Urinary bladder (tissue), 4 donors: ENCODE results near the gene P2RX3. TPM values are rescaled to one million over a fixed set of nuclear protein-coding genes. Genes with fewer than 3 reads are reported as not detected.

Experiments used
- DNase-seq: peaks from one replicate; pipeline ENCODE4 v3.0.0-alpha.2; 2015; ENCODE audit errors: extremely low spot score
- H3K27ac ChIP-seq: one replicate; pipeline ENCODE4 v1.5.1; 2013; ENCODE audit warnings: low read depth, mild to moderate bottlenecking, moderate library complexity
- H3K36me3 ChIP-seq: one replicate; pipeline ENCODE4 v1.6.1; 2013; ENCODE audit warnings: mild to moderate bottlenecking, moderate library complexity; ENCODE audit not compliant: insufficient read depth
- H3K4me1 ChIP-seq: one replicate; pipeline ENCODE4 v1.6.1; 2013; ENCODE audit warnings: mild to moderate bottlenecking, moderate library complexity; ENCODE audit not compliant: insufficient read depth
- H3K4me3 ChIP-seq: one replicate; pipeline ENCODE4 v1.5.1; 2013; ENCODE audit warnings: low read depth, low read length
- WGBS: extraction: QIAGEN DNeasy Blood & Tissue Kit; methylation state at CpG from one replicate; pipeline ENCODE4 v1.1.7; 2013; 5-methylcytosine and 5-hydroxymethylcytosine counted together
- polyA plus RNA-seq: library from polyadenylated mRNA; stranded (reverse); fragments of 200-250 nt; gene quantifications from one replicate; pipeline ENCODE4 v1.2.3, GENCODE V29; 2013
- total RNA-seq: library from RNA; depleted of rRNA; stranded (reverse); fragments of >200 nt; gene quantifications from one replicate; pipeline ENCODE4 v1.2.3, GENCODE V29; 2014
- donor health status: healthy with polysubstance abuse.
- donor health status: healthy.

The P2RX3 gene
- total and polyA plus RNA-seq, 2 donors = 0.34 to 1.5 TPM

DNA sequence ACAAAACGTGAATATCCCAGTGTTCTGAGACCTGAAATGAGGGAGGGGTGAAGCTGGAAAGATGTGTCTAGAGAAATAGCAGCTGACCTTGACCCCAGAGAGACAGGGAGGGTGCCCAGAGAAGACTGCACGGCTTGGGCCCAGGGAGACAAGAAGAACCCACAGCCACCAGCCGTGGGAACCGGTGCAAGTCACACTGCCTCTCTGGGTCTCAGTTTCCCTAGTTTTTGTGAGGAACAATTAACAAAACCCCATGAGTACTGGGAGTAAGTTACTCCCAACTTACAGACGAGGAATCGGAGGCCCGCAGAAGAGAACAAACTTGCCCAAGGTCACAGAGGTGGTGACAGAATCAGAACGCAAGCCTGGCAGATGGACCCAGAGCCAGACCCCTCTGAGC lies 32.6 kb upstream of the P2RX3 start:
- WGBS = 93% methylated on average over 8 of the region's 8 CpGs
- Histone ChIP-seq H3K4me1 (peaks cover 3% of the 10 kb centered on the region), H3K36me3 (peaks cover 5% of the 10 kb centered on the region), H3K27ac (no peak overlapping the region), H3K4me3 (no peak overlapping the region)
- DNase-seq = no peak

DNA sequence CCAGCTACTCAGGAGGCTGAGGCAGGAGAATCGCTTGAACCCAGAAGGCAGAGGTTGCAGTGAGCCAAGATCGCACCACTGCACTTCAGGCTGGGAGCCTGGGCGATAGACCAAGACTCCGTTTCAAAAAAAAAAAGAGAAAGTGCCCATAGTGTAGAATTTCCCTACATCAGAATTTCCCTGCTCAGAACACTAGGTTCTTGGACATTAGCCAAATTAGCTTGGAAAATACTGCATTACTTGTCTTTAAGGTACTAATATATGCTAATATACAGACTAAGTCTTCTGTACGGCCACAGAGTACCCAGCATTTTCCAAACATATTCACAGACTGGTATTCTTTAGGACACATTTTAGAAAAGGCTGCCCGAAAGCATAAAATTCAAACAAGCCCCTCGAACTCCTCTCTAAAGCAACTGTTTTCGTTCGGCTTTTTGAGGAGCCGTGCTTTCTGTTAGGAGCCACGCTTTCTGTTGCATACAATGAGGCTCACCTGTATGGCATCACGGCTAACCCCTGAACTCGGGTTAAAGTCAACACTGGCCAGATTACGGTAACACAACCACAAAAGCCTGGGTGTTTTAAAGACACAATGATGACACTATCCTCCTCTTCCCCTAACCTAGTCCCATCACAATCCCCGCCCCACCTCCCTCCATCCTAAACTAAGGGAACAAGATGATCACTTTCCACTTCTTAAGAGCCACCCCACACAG lies 31.8 kb upstream of the P2RX3 start:
- no peak overlapping the region for H3K27ac ChIP-seq
- peaks cover 5% of the 10 kb centered on the region for H3K36me3 ChIP-seq

DNA sequence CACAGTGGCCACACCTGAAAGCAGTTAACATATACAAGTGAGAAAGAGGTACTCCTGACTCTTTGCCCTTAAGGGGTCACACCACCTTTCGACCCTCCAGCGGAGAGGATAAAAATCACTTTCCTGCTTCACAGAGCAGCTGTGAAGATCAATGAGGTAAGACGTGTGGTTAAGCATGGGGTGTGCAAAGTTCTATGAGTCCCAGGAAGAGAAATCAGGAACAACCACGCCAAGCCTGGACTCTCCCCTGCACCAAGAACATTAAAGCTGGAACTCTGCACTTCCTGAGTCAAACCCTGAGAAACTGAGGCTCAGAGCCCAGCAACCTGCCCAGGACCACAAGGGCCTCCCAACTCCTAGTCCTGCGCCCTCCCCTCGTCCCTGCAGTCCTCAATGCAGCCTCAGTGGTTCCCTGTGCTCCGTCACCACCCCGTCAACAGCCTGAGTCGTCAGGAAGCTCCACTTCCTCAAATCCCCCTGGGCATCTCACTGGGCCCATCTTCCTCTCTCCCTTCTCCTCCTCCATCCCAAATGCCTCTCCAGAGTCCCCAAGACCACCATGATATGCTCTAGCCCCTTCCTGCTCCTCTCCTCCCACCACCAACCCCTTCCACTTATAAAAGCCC lies 31.1 kb upstream of the P2RX3 start:
- no peak for DNase-seq
- peaks cover 3% of the 10 kb centered on the region for H3K4me1 ChIP-seq
- no peak overlapping the region for H3K4me3 ChIP-seq
- H3K36me3 ChIP-seq = peaks cover 2% of the 10 kb centered on the region
- H3K27ac ChIP-seq = no peak overlapping the region
- WGBS = 70% methylated on average over 9 of the region's 9 CpGs

More for the DNA sequence above, 31.8 kb upstream of the P2RX3 start:
- no peak overlapping the region for H3K4me3 ChIP-seq
- H3K4me1 ChIP-seq = peaks cover 3% of the 10 kb centered on the region
- DNase-seq = no peak
- WGBS = 86% methylated on average over 15 of the region's 15 CpGs

DNA sequence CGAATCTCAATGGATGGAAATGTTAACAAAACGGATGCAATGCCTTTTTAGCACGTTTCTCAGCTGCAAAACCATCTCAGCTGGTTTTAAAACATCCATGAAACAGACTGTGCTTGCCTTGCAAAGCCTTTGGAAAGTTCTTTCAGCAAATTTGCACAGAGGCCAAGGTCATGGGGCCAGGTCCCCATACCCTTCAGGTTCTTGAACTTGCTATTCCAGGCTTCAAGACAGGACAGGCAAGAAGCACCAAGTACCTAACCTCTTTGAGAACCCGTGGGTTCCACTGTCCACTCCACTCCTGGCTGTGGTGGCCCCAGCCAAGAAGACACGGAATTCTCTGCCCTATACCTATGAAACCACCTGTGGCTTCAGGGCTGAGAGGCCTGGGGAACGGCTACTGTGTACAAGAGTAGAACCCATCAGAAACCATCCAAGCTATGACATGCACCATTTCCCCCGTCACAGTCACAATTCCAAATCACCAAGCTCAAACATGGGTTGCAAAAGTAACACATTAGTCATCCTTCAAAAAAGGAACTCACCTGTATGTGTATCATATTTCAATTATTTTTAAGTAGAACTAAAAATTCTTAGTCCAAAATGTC lies 30.4 kb upstream of the P2RX3 start:
- 73% methylated on average over 7 of the region's 7 CpGs for WGBS
- Histone ChIP-seq H3K36me3 (no peaks in the 10 kb centered on the region), H3K4me1 (peaks cover 3% of the 10 kb centered on the region), H3K4me3 (no peak overlapping the region), H3K27ac (no peak overlapping the region)
- no peak for DNase-seq

DNA sequence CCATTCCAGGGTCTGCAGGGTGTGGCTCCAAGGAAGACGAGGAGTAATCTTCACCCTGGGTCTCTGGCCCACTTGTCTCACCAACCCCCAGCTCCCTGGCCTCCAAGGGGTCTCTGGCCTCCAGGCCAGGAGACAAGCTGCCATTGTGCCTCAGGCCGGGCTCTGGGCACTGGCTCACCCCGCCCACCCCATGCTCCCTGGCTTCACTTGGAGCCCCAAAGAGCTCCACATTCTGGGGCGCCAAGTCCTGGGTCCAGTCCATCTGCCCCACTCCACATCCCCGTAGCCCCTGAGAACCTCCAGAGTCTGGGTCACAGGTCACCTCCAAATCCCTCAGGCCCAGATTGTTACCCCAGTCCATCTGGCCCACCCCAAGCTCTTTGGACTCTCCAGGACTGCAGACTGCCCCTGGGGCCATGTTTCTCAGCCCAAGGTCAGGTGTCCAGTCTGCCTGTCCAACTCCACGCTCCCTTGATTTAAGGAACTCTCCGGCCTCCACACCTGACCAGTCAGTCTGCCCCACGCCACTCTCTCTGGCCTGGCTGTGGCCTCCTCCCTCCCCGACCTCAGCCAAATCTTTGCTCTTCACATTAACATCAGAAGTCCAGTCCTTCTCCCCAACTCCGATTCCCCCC lies 29.6 kb upstream of the P2RX3 start:
- DNase-seq = no peak

DNA sequence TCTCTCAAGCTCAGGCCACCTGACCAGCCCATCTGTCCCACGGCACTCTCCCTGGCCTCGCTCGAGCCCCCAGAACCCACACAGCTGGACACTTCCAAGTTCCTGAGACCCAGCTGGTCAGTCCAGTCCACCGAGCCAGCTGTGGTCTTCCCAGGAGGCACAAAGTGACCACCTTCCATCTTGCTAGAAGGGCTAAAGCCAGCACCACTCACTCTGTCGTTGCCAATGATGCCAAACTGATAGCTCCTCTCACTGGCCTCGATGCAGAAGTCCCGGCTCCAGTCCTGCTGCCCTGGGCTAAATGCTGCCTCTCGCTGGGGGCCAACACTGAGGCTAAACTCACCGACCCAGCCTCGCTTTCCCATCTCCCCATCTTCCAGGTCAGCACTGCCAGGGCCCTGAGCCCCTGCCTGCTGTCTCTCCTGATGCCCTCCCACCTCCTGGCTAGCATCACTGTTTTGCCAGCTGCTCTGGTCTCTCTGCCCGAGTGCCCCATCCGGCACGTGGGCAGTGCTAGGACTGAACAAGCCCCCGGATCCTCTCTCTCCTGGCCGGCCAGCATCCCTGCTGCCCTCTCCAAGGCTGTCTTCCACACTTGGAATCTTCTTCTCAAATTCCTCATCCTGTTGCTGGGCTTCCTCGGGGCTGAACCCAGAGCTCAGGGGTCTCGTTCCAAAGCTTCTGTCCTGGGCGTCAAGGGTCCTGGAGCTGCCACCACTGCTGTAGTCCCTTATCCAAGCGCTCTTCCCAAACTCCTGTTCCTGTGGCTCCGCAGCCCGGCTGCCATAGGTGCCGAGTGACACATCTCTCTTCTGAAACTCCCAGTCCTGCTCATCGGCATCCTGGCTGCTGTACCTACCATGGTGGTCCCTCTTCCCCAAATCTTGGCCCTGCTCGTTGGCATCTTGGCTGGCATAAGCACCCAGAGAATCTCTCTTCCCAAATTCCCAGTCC lies 28.8 kb upstream of the P2RX3 start:
- 89% methylated on average over 24 of the region's 24 CpGs for whole genome bisulfite sequencing
- DNase-seq = no peak
- peak overlapping the region; percentile 44 for H3K27ac ChIP-seq
- H3K4me1 ChIP-seq = peaks cover 3% of the 10 kb centered on the region
- H3K4me3 ChIP-seq = no peak overlapping the region
- H3K36me3 ChIP-seq = no peaks in the 10 kb centered on the region

More for the DNA sequence above, 29.6 kb upstream of the P2RX3 start:
- WGBS = 89% methylated on average over 10 of the region's 10 CpGs
- Histone ChIP-seq H3K36me3 (no peaks in the 10 kb centered on the region), H3K27ac (peak overlapping the region; percentile 44), H3K4me3 (no peak overlapping the region), H3K4me1 (peaks cover 3% of the 10 kb centered on the region)

DNA sequence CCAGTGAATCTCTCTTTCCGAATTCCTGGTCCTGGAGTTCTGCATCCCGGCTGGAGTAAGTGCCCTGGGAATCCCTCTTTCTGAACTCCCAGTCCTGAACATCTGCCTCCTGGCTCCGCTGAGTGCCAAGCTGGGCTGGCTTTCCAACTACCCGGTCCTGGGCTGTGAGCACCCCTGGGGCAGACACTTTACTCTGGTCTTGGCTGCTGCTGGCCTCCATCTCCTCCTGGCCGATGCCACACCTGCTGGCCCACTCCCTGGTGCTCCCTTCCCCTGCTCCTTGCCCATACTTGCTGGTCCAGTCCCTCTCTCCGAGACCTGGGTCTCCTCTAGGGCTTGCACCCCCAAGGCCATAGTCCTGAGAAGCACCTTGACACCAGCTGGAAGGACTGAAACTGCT lies 28.1 kb upstream of the P2RX3 start:
- Histone ChIP-seq H3K4me3 (no peak overlapping the region), H3K27ac (no peak overlapping the region), H3K4me1 (peaks cover 3% of the 10 kb centered on the region), H3K36me3 (peaks cover 2% of the 10 kb centered on the region)
- DNase-seq = no peak
- 75% methylated on average over 6 of the region's 6 CpGs for WGBS

DNA sequence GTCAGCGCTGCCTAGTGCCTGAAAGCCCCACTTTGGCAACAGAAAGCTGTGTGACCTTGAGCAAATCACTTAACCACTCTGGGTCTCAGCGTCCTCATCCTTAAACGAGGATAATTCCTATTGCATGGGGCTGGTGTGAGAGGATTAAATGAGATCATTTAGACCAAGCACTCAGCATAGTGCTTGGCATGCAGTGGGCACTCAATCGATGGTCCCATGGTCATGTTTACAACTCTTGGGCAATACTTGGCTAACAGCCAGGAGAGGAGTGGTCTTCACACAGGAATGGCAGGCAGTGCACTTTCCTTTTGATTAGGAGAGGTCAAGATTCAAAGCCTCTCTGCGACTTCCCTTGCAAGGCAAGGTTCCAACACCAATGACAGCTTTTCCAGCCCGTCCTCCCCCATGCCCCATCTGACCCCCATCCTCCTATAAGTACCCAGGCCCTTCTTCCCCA lies 27.5 kb upstream of the P2RX3 start:
- no peak for DNase-seq
- H3K4me1 ChIP-seq = peaks cover 3% of the 10 kb centered on the region
- peak overlapping the region; percentile 32 for H3K4me3 ChIP-seq
- WGBS = 34% methylated on average over 6 of the region's 6 CpGs
- peaks cover 2% of the 10 kb centered on the region for H3K36me3 ChIP-seq
- H3K27ac ChIP-seq = peak overlapping the region; percentile 57

DNA sequence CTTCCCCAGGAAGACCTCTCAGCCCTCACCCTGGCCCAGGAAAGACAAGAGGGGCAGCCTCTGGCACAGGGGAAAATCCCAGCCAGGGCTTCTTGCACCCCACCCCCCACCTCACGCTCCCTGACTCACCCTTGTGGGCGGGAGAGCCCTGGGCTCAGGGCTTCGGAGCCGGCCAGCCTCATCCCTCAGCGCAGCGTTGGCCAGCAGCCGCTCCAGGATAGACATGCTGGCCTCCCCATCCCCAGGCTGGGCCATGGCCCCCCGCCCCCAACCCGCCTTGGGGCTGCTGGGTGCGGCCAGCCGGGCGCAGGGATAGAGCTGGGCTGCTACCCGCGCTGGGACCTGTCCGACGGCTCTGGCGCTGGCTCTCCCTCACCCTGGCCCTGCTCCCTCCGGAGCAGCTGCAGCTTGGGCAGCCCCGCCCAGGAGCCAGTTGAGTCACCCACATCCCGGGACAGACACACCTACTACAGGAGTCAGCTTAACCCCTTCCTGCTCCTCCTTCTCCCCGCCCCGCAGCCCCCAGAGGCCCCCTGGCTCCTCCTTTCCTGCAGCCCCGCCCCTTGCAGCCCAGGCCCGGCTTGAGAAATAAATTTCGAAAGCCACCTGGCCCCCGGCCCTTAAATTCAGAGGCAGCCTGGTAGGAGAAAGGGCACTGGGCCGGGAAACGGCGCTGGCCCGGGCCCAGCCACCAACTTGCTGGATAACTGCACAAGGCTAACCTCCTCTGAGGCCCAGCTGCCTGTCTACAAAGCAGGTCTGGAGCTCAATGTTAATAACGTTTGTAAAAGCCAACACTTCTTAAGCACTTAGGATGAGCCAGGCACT lies 26.8 kb upstream of the P2RX3 start:
- peak; percentile 67 for DNase-seq
- H3K27ac ChIP-seq = peak overlapping the region; percentile 77
- peak overlapping the region; percentile 32 for H3K4me3 ChIP-seq
- WGBS = 3% methylated on average over 31 of the region's 31 CpGs
- H3K4me1 ChIP-seq = peaks cover 3% of the 10 kb centered on the region
- H3K36me3 ChIP-seq = peaks cover 2% of the 10 kb centered on the region

DNA sequence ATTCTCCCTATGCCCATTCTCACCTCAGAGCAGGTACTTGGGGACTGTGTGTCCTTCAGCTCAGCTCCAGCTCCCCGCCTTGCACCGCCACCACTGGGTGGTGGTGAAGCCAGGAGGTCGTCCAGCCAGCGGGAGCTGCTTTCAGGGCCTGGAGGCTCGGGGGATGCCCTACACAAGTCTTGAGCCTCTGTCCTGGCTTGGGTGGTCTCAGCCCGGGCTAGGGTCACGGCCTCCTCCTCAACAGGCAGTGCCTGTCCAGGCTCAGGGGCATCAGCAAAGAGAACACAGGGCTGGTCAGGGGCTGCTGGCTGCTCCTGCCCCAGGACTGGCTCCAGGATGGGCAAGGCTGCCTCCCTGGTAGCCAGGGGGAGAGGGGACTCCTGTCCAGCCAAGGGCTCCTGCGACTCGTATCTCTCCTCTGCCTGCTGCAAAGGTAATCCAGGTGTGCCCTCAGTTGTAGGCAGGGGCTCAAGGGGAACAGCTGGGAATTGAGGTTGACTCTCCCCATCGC lies 25.6 kb upstream of the P2RX3 start:
- Histone ChIP-seq H3K4me1 (peaks cover 3% of the 10 kb centered on the region), H3K36me3 (peaks cover 2% of the 10 kb centered on the region), H3K4me3 (no peak overlapping the region), H3K27ac (peak overlapping the region; percentile 46)
- no peak for DNase-seq
- 86% methylated on average over 10 of the region's 10 CpGs for WGBS

DNA sequence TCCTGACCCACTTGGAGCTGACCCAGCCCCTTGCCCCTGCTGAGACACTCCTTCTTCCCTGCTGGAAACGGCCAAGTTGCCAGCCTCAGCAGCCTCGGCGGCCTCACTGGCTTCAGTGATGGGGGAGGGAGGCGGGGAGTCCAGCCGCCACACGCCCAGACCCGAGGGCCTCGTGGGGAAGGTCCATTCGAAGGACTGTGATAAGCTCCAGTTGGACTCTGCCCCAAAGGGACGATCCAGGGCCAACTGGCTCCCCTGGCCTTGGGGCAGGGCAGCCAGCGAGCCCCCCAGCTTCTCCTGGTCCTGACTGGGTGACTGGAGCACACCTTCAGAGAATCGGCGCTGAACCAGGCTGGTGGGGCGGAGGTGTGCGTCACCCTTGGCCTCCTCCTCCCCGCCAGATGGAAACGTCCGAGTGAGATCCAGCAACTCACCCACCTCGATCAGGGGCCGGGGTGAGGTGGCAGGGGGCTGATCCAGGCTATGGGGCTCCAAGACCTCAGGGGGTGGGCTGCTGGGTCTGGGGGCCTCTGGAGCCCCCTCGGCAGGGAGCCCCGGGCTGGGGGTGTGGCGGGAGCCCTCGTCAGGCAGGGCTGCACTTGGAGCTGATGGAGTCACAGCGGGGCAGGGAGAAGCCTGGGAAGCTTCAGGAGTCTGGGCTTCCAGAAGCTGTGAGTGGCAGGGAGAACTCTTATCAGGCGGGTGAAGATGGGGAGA lies 24.9 kb upstream of the P2RX3 start:
- Histone ChIP-seq H3K4me1 (peaks cover 3% of the 10 kb centered on the region), H3K4me3 (no peak overlapping the region), H3K36me3 (peaks cover 2% of the 10 kb centered on the region), H3K27ac (peak overlapping the region; percentile 46)
- WGBS = 69% methylated on average over 26 of the region's 26 CpGs
- no peak for DNase-seq

DNA sequence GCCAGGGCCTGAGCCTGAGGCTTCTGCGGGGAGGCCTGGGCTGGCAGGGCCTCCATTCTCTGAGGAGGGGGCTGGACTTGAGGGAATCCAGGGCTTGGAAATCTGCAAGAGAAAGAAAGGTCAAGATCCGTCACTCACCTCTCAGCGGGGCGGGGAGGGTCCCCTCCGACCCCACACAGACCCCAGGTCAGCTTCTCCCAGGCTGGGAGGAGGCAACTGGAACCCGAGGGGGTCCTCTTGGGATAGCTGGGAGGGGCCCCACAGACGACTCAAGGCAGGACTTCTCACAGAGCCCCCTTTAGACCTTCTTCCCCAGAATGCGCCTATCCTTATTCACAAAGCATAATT lies 24.4 kb upstream of the P2RX3 start:
- Histone ChIP-seq H3K36me3 (peaks cover 2% of the 10 kb centered on the region), H3K27ac (no peak overlapping the region), H3K4me1 (peaks cover 3% of the 10 kb centered on the region), H3K4me3 (no peak overlapping the region)
- WGBS = 70% methylated on average over 8 of the region's 8 CpGs
- DNase-seq = no peak
